A172 (cell line): Measurements from ENCODE around the gene SEMA4A. TPM values are rescaled to one million over a fixed set of nuclear protein-coding genes. Genes with fewer than 3 reads are reported as not detected.
A peak's percentile ranks its signal among the peaks of the same experiment; 100 is the strongest.
"Not testable (repeated sequence)": the region's sequence is repeated elsewhere in the genome, so short reads cannot be mapped to it uniquely, and the experiment has no call there.

Experiments used
- DNase-seq: peaks from one replicate; pipeline ENCODE4 v3.0.0-alpha.2; 2015; ENCODE audit warnings: low spot score
- total RNA-seq: library from RNA; depleted of rRNA; stranded (reverse); fragments of >200 nt; shearing (Covaris generic); gene quantifications from 2 replicates; pipeline ENCODE4 v1.2.3, GENCODE V29; 2014

Gene SEMA4A
- total RNA-seq, 1 experiment from 2014 or later = 0.31 TPM

GRCh38 chr1:156157506-156157905 is 4.1 kb downstream of the SEMA4A start:
- no peak for DNase-seq

DNA sequence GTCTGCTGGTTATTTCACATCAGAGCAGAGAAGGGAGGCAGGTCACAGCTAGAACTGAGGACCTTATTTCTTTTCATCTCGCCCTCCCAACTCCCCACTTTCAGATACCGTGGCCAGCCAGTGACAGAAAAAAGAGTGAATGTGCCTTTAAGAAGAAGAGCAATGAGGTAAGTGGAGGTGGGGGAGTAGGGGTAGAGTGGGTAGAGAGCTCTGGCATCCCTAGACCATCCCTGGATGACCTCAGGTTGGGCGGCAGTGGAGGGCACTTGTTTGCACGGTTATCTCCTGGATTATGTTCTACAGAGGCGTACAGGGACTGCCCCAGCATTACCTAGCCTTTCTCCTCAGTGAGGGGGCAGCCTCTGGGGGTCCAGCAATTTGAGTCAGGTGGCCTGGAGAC is 4.6 kb downstream of the SEMA4A start:
- DNase-seq = no peak

DNA sequence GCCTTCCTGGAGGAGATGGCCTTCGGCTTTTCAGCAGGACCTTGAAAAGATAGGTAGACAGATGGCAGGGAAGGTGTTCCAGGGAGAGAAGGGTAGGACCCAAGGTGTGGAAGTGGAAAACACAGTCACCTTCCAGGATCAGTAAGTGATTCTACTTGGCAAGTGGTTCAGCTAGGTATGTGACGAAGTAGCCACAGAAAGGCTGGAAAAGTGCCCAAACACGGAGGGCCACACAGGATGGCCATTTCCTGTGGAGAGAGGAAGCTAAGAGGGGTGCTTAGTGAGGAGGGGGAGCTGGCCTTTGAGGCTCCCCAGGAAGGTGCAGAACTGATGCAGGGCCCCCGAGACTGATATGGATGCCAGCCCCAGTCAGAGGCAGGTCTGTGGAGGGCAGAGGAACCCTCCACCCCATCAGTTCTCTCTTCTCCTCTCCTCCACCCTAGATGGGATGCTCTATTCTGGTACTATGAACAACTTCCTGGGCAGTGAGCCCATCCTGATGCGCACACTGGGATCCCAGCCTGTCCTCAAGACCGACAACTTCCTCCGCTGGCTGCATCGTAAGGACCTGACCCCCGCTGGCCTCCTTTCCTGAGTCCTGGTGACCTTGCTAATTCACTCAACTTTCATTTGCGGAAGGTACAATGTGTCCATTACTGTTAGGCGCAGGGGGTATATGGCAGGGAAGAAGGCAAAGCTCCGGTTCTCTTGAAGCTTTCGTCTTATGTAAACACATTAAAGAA is 6.8 kb downstream of the SEMA4A start:
- no peak for DNase-seq

DNA sequence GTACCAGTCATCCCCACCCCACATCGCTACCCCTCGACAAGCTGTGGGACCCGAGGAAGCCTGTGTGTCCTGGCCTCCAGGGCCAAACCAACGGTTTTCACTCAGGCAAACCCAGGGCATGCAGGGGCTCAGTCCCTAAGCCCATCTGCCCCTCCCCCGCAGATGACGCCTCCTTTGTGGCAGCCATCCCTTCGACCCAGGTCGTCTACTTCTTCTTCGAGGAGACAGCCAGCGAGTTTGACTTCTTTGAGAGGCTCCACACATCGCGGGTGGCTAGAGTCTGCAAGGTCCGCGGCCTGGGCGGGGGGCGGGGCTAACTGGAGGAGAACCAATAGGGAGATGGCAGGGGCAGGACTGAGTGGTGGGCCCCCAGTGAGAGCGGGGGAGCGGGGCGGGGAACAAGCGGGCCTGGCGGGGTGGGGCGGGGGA is 7.4 kb downstream of the SEMA4A start:
- DNase-seq = no peak

DNA sequence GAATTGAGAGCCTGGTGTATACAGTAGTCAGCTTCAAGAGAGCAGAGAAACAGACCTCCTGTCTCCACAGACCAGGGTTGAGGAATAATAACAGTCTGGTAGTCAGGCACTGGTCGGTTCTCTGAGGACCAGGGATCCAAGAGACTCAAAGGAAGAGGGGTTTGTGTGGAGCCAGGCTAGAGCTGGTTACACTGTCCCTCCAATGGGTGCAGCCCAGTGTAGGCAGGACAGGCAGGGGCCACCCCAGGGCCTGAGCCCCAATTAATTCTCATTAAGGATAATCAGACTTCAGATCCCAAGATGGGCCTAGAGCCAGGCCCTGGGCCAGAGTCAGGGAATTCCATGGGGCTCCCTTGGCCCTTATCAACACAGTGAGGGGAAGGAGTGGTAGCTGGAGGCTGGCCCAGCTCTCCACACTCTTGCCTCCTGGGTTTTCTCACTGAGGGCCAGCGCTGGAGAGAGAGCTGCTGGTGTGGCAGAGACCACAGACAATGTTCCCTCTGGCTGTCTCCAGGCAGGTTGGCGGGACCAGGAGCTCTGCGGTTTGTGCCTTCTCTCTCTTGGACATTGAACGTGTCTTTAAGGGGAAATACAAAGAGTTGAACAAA is 9.1 kb downstream of the SEMA4A start:
- no peak for DNase-seq

DNA sequence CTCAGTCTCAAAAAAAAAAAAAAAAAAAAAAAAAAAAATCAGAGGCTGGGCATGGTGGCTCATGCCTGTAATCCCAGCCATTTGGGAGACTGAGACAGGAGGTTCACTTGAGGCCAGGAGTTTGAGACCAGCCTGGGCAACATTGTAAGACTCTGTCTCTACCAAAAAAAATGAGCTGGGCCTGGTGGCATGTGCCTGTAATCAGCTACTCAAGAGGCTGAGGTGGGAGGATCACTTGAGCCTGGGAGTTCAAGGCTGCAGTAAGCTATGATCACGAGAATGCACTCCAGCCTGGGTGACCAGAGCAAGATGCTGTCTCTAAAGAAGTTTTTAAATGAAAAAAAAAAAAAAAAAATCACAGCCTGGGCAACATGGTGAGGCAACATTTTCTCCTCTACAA is 10.3 kb downstream of the SEMA4A start:
- no peak for DNase-seq

DNA sequence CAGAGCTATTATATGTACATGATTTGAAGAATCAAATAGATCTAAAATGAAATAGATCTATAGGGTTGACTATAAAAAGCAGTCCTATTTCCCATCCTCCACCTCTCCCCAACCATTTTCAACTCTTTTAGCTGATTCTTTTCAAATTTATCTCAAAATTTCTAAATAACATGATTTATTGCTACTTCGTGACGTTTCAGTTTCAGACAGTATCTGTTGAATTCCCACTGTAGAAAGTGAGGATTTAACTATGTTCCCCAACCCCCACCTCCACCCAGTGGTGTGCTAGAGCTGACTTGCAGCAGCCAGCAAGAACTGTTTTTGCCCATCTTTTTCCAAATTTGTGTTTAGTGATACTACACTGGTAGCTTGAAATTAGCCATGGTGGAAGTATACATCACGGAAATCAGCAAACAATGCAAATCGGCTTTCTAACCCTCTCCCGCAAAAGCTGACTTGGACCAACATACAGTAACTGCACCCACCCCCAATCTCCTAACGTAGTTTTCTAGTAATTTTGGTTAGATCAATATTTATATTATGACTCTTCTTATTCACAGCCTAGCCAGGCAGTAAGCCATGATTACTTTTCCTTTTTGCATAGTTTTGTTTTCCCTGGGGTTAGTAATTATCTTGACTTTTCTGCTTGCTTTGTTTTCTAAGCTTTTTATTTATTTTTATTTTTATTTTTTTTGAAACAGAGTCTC is 10.9 kb downstream of the SEMA4A start:
- DNase-seq = no peak

GRCh38 chr1:156165083-156165482 is 11.7 kb downstream of the SEMA4A start:
- DNase-seq = peak; percentile 67

DNA sequence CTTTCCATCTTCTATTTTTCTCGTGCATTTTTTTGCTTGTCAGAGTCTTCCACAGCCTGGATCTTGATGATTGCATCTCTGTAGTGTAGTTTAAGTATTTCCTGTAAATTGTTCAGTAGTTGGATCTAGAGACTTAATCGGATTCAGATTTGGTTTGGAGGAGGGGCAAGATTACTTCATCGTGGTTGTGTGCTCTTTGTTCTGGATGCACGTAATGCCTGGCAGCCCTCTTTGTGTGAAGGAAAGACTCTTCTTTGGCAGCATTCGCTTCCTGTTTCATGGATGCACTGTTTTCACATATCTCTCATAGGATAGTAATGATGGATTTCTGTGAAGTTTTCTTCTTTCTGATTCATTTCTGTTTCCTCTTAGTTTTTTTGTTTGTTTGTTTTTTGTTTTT is 14.2 kb downstream of the SEMA4A start:
- no peak for DNase-seq

GRCh38 chr1:156172696-156173470 is 19.5 kb downstream of the SEMA4A start:
- DNase-seq = no peak

- DNase-seq = no peak
Observed at GRCh38 chr1:156176610-156177210, 23.3 kb downstream of the SEMA4A start.

- DNase-seq = no peak
Observed at GRCh38 chr1:156177919-156178654, 24.7 kb downstream of the SEMA4A start.

DNA sequence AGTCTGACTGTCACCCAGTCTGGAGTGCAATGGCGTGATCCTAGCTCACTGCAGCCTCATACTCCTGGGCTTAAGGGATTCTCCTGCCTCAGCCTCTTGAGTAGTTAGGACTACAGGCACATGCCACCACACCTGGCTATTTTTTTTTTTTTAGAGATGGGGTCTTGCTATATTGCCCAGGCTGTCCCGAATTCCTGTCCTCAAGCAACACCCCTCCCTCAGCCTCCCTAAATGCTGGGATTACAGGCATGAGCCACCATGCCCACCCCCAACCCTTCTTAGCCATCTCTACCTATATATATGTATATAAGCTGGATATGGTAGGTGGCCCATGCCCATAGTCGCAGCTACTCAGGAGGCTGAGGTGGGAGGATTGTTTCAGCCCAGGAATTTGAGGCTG is 27.1 kb downstream of the SEMA4A start:
- DNase-seq = no peak

DNA sequence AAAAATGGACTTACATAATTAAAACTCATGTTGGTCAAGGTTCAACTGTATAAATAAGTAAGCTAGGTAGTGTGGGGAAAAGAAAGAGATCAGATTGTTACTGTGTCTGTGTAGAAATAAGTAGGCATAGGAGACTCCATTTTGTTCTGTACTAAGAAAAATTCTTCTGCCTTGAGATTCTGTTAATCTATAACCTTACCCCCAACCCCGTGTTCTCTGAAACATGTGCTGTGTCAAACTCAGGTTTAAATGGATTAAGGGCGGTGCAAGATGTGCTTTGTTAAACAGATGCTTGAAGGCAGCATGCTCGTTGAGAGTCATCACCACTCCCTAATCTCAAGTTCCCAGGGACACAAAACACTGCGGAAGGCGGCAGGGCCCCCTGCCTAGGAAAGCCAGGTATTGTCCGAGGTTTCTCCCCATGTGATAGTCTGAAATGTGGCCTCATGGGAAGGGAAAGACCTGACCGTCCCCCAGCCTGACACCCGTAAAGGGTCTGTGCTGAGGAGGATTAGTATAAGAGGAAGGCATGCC is 28.1 kb downstream of the SEMA4A start:
- not testable (repeated sequence) for DNase-seq

DNA sequence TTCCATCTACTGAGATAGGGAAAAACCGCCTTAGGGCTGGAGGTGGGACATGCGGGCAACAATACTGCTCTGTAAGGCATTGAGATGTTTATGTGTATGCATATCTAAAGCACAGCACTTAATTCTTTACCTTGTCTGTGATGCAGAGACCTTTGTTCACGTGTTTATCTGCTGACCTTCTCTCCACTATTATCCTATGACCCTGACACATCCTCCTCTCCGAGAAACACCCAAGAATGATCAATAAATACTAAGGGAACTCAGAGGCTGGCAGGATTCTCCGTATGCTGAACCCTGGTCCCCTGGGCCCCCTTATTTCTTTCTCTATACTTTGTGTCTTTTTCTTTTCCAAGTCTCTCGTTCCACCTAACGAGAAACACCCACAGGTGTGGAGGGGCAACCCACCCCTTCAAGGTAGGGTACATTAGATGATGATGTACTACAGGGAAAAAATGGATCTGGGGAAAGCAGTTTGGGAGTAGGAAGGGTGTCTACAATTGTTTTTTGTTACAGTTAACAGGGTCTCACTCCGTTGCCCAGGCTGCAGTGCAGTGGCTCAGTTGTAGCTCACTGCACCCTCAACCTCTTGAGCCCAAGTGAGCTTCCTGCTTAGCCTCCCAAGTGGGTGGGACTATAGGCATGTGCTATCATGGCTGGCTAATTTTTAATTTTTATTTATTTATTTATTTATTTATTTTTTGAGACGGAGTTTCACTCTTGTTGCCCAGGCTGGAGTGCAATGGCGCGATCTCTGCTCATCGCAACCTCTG is 28.8 kb downstream of the SEMA4A start:
- not testable (repeated sequence) for DNase-seq

GRCh38 chr1:156186347-156187177 is 33.2 kb downstream of the SEMA4A start:
- not testable (repeated sequence) for DNase-seq

DNA sequence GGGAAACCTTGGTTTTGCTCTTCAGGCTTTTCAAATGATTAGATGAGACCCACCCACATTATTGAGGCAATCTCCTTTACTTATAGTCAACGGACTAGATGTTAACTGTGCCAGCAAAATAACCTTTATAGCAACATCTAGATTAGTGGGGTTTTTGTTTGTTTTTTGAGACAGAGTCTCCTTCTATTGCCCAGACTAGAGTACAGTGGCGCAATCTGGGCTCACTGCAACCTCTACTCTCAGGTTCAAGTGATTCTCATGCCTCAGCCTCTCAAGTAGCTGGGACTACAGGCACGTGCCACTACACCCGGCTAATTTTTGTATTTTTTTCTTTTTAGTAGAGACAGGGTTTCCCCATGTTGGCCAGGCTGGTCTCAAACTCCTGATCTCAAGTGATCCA is 36.9 kb downstream of the SEMA4A start:
- DNase-seq = not testable (repeated sequence)

GRCh38 chr1:156191292-156191964 is 38.0 kb downstream of the SEMA4A start:
- DNase-seq = no peak

DNA sequence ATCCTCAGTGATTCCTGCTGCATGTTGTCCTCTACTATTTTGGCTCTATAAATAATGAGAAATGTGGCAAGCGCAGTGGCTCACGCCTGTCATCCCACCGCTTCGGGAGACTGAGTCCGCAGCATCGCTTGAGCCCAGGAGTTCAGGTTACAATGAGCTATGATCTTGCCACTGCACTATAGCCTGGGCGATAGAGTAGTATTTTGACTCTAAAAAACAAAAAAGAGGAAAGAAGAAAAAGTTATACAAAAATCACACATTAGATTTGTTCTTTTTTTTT is 39.8 kb downstream of the SEMA4A start:
- no peak for DNase-seq
